NCI-H82 (cell line): ENCODE results near the gene TDRD3.
"Not testable (repeated sequence)": the region's sequence is repeated elsewhere in the genome, so short reads cannot be mapped to it uniquely, and the experiment has no call there.

Source experiments
- DNase-seq: peaks from one replicate; lab custom pipeline; 2025; lab: John Stamatoyannopoulos, UW

Gene TDRD3

DNA sequence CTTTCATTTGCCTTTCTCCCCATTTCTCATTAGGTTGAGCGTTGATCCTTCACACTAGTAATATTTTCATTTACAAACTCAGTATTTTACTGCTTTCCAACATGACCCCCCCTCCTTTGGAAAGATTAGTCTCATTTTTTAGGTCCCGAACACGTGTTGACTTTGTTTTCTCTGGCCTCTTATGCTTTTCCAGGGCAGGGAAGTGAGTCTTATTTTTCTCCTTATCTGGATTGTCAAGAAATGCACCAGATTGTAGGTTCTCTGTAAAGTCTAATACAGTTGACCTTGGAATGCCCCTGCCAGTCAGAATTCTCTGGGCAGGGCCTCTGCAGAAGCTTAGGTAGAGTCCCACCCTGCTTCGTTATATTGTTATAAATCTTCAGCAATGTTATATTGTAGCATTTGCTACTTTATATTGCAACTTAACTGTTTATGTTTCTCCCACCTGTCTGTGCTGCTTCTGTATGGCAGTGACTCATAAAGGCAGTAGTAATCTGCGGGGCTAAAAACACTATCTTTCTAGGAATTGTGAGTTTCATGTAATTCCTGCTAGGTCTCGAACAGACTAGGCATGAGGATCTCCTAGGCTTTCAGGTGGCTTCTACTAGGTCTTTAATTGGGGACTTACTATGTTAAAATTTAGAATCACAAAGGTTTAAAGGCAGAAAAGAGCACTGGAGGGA lies 2.0 kb downstream of the TDRD3 start:
- peak; percentile 40 for DNase-seq

DNA sequence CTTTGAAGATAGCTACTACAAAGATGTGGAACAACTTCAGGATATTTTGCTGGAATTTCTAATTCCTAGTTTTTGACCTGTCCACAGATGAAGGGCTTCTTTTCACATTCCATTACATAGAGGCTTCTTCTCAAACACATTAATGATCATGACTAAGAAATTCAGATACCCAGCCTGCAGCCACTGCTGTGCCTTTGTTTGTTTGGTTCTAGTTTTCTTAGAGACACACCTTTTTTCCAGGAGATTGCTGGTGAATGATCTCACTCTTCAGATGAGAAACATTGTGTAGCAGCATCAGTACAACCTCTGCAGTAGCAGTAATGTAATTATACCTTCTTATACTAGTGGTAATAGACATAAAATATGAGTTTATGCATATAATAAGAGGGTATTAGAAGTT lies 5.0 kb downstream of the TDRD3 start:
- DNase-seq, result no peak

DNA sequence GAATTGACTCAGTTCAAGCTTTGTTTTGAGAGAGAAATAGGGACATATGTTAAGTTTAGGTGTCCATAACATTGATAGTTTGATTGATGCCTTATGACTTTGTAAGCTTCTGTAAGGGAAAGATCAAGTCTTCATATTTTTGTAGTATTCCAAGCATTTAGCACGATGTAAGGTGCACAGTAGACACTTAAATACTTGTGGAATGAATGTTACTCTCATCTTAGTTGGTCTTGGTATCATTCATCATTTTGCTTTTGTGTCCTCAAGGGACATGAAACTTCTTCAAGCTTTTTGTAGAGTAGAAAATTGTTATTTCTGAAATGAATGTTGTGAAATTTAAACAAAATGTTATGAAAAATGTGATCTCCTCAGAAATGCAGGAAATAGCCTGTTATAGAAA lies 10.1 kb downstream of the TDRD3 start:
- no peak for DNase-seq

- DNase-seq, result not testable (repeated sequence)
These were observed 10.8 kb downstream of the TDRD3 start for GRCh38 chr13:60407852-60408251.

DNA sequence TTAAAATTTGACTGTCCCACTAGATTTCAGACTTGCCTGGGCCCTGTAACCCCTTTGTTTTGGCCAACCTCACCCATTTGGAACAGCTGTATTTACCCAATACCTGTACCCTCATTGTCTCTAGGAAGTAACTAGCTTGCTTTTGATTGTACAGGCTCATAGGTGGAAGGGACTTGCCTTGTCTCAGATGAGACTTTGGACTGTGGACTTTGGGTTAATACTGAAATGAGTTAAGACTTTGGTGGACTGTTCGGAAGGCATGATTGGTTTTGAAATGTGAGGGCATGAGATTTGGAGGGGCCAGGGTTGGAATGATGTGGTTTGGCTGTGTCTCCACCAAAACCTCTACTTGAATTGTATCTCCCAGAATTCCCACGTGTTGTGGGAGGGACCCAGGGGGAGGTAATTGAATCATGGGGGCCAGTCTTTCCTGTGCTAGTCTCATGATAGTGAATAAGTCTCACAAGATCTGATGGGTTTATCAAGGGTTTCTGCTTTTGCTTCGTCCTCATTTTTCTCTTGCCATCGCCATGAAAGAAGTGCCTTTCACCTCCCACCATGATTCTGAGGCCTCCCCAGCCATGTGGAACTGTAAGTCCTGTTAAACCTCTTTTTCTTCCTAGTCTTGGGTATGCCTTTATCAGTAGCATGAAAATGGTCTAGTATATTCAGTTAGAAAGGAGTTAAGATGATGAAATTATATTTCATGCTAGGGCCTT lies 12.7 kb downstream of the TDRD3 start:
- not testable (repeated sequence) for DNase-seq

DNA sequence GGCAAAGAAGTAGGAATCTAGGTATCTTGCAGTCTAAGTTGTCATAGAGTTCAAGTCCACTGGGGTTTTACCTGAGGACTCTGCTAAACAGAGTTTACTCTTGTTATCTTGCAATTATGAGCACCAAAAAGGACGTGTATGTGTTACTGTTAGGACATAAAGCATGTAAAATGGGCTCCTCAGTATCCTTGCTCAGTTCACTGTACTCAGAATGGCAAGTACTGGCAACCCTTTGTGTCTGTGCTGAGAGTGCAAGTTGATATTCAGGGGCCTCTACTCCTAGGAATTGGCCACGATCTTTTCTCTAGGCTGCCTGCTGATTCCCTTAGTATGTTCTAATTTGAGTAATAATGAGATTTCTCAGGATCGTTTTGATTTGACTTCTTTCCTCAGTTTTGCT lies 13.3 kb downstream of the TDRD3 start:
- no peak for DNase-seq

- no peak for DNase-seq
These were observed 14.4 kb downstream of the TDRD3 start for GRCh38 chr13:60411464-60411863.

- DNase-seq, result no peak
These were observed 15.0 kb downstream of the TDRD3 start for GRCh38 chr13:60411983-60412382.

DNA sequence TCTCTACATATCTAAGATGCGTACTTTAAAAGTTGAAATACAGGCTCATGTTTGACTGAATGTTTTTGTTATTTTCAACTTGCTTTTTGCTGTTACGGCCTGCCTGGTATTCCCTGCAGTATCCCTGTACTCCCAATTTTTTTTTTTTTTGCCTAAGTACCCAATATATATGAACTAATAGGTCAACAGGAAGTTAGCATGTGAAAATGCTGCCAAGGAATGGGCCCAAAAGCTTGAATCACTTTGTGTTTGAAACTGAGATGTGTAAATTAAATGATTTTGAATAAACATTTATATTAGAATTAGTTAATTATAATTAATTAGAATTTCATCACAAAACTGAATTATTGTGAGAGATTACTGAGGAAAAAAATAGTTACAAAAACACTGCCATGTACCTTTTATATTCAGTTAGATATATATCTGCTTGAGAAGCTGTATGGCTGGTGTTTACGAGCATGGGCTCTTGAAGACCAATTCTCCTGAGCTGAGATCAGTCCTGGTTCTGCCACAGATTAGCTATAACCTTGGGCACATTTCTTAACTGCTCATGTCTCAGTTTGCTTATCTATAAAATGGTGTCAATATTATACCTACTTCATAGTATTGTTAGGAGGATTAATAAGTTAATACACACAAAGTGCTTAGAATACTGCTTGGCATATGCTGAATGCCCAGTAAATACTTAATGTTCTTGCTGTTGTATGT lies 16.0 kb downstream of the TDRD3 start:
- DNase-seq, result no peak

DNA sequence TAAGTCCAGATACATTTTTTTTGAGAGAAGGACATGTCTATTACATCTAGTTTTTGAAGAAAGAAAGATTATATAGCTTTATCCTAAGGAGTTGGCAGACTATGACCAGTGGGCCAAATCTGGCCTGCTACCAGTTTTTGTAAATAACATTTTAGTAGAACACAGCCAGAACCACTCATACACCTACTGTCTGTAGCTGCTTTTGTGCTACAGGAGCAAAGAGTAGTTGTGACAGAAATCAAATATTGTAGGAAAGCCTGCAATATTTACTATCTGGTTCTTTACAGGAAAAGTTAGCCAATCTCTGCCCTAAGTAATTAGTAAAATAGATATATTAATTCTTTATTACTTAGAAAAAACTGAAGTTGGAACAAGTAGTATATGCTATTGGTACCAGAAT lies 17.2 kb downstream of the TDRD3 start:
- no peak for DNase-seq

DNA sequence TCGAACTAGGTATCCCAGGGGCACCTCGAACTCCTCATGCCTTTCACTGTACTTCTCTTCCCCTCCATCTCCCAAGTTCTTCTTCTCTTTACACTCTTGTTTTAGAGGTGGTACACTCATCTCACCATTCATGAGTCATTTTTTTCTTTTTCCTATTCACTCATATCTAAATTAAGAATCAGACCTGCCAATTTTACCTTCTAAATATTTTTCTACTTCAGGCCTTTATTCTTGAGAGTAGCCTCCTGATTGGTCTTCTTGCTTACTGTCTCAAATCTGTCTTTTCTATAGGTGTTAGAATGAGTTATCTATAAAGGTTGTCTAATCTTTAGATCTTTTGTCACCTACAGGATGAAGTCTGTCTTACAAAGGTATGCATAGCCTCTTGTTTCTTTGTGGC lies 20.7 kb downstream of the TDRD3 start:
- no peak for DNase-seq

- DNase-seq, result no peak
These were observed 21.9 kb downstream of the TDRD3 start for GRCh38 chr13:60418954-60419353.

DNA sequence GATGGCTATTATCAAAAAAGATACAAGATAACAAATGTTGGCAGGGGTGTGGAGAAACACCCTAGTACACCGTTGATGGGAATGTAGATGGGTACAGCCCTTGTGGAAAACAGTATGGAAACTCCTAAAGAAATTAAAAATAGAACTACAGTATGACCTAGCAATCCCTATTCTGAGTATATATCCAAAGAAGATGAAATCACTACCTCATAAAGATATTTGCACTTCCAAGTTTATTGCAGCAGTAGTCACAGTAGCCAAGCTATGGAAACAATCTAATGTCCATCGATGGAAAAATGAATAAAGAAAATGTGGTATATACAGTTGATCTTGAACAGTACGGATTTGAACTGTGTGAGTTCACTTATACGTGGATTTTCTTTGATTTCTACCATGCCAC lies 28.3 kb downstream of the TDRD3 start:
- no peak for DNase-seq

DNA sequence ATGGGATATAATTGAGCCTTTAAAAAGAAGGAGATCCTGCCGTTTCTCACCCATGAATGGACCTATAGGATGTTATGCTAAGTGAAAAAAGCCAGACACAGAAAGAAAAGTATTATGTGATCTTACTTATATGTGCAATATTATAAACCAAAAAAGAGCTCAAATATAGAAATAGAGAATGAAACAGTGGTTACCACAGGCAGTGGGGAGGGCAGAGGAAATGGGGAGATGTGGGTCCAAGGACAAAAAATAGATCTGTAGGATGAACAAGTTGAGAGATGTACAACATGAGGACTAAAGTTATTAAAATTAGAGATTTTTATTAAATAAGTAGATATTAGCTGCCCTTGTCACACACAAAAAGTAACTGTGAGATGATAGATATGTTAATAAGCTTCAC lies 29.1 kb downstream of the TDRD3 start:
- DNase-seq, result no peak

- no peak for DNase-seq
These were observed 30.3 kb downstream of the TDRD3 start for GRCh38 chr13:60427285-60427684.

- peak; percentile 84 for DNase-seq
These were observed 34.2 kb downstream of the TDRD3 start for GRCh38 chr13:60431108-60431700.

DNA sequence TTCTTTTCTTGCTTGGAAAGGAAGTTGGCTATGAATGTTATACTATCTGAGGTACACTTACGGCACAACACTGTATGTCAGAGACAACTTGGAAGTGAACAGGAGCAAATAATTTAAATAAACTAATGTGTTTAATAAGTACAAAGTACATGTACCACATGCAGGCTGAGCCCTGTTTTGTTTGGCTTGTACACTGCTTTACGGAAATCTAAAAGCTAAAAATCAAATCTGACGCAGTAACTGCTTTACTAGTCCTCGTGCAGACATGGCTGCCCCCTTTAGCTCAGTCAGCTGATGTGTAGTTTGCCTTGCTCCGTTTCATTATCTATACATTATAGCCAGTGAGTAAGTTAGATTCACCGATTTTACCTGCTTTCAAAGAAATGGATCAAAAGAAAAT lies 36.5 kb downstream of the TDRD3 start:
- DNase-seq, result no peak

DNA sequence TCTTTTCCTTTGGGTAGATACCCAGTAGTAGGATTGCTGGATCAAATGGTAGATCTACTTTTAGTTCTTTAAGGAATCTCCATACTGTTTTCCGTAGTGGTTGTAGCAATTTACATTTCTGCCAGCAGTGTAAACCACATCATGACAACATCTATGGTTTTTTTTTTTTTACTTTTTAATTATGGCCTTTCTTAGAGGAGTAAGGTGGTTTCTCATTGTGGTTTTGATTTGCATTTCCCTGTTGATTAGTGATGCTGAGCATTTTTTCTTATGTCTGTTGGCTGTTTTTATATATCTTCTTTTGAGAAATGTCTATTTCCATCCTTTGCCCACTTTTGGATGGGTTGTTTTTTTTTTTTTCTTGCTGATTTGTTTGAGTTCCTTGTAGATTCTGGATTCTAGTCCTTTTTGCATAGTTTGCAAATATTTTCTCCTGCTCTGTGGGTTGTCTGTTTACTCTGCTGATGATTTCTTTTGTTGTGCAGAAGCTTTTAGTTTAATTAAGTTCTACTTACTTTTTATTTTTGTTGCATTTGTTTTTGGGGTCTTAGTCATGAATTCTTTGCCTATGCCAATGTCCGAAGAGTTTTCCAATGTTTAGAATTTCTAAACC lies 38.8 kb downstream of the TDRD3 start:
- DNase-seq, result no peak

GRCh38 chr13:60439201-60439600 lies 42.2 kb downstream of the TDRD3 start:
- no peak for DNase-seq

DNA sequence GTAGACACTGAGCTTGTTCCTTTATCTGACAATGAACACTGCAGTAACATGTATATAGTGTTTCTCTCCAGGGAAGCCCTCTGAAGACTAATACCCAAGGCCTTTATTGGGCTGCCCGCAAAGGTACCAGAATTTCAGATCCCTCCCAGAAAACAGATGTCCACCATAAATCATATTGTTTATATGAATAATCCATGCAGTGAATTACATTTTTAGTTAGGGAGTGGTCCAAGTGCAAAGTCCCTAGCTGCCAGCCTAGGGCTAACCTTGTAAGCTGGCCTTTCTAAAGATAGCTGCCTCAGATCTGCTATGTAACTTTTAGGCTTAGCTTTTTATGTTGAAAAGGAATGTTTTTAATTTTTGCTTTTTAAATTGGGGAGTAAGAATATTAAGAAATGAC lies 44.7 kb downstream of the TDRD3 start:
- DNase-seq, result peak; percentile 19

GRCh38 chr13:60448907-60449510 lies 52.0 kb downstream of the TDRD3 start:
- peak; percentile 53 for DNase-seq

DNA sequence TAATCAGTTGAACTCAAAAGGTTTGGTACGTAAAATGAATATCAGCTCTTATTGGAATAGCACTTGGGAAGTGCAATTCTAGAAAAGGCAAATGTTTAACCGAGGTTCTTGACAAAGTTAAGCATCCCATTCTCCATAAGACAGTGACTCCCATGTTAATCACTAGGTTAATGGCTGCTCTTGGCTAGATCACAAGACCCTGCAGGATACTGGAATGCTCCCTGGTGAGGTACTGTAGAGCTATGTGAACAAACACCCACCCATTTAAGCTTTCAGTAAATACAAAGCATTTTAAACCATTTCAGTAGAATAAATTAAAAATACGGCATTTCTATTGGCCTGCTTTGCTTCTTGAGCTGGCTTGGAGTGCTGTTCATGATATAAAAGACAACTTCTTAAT lies 56.5 kb downstream of the TDRD3 start:
- no peak for DNase-seq
